Jurkat, Clone E6-1 (cell line): ENCODE results near the gene FAM114A1. TPM values are rescaled to one million over a fixed set of nuclear protein-coding genes. Genes with fewer than 3 reads are reported as not detected.

Experiments
- DNase-seq: peaks from one replicate; pipeline ENCODE4 v3.0.0-alpha.2; 2011; ENCODE audit warnings: low read depth, low spot score
- H3K4me3 ChIP-seq: 2 replicates; pipeline ENCODE4 v1.5.1; 2011; ENCODE audit warnings: mild to moderate bottlenecking, low read length, control low read depth, moderate library complexity
- polyA plus RNA-seq: library from polyadenylated mRNA; unstranded; fragments of >200 nt; gene quantifications from one replicate; pipeline ENCODE4 v1.2.1, GENCODE V29; 2012; ENCODE audit warnings: missing spikeins; ENCODE audit not compliant: insufficient read length, insufficient read depth

FAM114A1 gene
- polyA plus RNA-seq = not detected

DNA sequence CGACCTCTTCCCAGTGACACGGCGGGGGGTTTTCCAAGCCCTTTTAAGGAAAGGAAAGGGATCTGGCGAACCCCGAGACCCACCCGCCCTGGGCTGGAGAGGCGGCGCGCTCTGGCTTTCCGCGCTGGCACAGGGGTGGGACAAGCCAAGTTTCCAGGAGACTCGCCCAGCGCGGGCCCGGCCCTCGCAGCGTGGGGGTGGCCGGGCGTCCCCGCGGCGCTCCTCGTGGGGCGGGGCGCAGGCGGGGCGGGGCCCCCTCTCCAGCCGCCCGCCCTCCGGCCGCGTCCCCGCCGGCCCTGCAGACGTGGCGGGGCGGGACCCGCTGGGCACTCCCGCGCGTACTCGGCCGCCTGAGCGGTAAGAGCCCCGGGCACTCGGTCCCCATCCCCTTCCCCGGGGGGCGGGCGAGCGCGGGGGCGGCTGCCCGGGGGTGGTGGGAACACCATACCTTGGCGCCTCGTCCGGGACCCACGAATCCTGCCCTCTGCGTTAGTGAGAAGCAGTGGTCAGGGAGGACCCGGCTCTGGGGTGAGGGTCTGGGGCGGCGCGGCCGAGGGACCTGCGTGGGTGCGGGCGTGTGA is at the start of gene FAM114A1:
FAM114A1 (plus strand) TSS at position 329 of the 581 bp plus-strand sequence. CDS start 10,273 bp downstream, outside the sequence.
- DNase-seq = no peak

GRCh38 chr4:38818441-38818976 is 49.1 kb upstream of the FAM114A1 start:
- no peak overlapping the region for H3K4me3 ChIP-seq
- no peak for DNase-seq

More for the DNA sequence above, at the start of gene FAM114A1:
- H3K4me3 ChIP-seq = no peak within 1 kb of the TSS

DNA sequence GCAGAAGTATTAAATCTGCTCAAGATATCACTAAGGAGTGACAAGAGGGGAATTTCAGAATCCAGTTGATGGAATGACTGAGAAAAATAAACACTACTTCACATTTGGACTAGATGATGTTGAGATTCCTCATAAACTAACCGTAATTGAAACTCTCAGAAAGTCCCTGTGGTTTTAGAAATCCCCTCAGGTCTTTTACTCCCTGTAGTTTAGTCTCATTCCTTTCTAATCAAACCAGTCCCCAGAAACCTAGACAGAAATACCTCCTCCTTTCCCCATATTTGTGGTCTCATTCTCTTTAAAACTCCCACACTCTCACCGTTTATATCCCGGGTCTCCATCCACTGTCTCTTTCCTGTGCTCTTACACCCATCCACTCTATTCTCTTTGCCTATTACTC is 48.0 kb upstream of the FAM114A1 start:
- H3K4me3 ChIP-seq = no peak overlapping the region
- DNase-seq = no peak

- no peak for DNase-seq
- H3K4me3 ChIP-seq = no peak overlapping the region
These were observed 47.1 kb upstream of the FAM114A1 start for GRCh38 chr4:38820329-38821061.

GRCh38 chr4:38821739-38822138 is 45.9 kb upstream of the FAM114A1 start:
- H3K4me3 ChIP-seq = no peak overlapping the region
- DNase-seq = no peak

DNA sequence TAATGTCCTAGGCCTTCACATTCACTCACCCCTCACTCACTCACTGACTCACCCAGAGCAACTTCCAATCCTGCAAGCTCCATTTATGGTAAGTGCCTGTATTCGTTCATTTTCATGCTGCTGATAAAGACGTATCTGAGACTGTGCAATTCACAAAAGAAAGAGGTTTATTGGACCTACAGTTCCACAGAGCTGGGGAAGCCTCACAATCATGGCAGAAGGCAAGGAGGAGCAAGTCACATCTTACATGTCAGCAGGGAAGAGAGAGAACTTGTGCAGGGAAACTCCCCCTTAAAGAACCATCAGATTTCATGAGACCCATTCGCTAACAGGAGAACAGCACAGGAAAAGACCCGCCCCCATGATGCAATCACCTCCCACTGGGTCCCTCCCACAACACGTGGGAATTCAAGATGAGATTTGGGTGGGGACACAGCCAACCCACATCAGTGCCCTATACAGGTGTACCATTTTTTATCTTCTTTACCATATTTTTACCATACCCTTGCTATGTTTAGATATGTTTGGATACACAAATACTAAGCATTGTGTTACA is 44.8 kb upstream of the FAM114A1 start:
- H3K4me3 ChIP-seq = no peak overlapping the region
- DNase-seq = no peak

DNA sequence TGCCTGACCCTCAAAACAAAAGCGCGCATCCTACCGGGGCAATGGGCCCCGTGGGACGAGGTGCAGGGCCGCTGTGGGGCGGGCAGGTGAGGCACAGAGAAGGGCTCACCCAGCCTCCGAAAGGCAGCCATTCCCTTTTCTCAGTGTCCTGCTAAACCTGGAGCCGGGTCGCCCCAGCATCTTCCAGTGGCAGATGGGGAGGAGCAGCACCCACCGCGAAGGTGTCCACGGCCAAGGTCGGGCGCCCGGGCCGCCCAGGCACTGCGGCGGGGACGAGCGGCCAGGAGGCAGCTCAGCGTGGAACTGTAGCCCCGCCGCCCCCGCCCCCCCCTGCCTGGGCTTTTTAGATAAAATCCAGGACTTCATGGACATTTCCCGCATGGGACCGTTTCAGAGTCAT is 43.8 kb upstream of the FAM114A1 start:
- no peak for DNase-seq
- H3K4me3 ChIP-seq = no peak overlapping the region

DNA sequence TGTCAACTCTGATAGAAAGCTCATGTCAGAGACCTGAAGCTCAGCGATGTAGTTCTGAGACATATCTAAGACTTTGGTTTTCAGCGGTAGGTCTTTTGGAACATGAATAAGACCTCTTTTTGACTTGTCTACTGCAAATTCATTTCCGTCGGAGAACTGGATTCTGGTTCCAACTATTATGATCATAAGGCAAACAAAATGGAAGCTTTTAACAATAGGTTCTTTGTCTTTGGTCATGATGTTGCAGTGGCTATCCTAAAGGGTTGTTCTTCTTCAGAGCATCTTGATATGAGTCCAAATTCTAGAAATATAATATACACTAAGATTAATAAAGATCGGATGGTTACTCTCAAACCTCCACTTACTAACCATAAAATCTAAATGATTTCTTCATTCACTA is 38.4 kb upstream of the FAM114A1 start:
- H3K4me3 ChIP-seq = no peak overlapping the region
- DNase-seq = no peak

- DNase-seq = no peak
- H3K4me3 ChIP-seq = no peak overlapping the region
These were observed 36.0 kb upstream of the FAM114A1 start for GRCh38 chr4:38831653-38832052.

DNA sequence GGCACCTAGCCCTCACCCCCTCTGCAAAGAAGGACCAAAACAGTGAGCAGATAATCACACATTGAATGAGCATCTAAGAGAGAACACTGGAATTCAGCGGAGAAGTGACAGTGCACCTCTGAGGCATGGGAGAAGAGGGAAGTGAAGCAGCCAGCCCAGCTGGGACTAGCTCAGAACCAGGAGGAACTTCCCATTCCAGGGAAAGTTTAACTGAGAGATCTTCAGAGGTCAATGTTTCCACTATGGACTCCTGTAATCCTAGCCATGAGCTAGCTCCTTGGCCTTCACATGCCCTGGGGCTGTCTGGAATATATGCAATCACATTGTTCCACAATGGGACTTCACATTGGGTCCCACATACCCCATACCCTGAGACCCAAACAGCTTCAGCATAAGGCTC is 35.4 kb upstream of the FAM114A1 start:
- no peak for DNase-seq
- H3K4me3 ChIP-seq = no peak overlapping the region

DNA sequence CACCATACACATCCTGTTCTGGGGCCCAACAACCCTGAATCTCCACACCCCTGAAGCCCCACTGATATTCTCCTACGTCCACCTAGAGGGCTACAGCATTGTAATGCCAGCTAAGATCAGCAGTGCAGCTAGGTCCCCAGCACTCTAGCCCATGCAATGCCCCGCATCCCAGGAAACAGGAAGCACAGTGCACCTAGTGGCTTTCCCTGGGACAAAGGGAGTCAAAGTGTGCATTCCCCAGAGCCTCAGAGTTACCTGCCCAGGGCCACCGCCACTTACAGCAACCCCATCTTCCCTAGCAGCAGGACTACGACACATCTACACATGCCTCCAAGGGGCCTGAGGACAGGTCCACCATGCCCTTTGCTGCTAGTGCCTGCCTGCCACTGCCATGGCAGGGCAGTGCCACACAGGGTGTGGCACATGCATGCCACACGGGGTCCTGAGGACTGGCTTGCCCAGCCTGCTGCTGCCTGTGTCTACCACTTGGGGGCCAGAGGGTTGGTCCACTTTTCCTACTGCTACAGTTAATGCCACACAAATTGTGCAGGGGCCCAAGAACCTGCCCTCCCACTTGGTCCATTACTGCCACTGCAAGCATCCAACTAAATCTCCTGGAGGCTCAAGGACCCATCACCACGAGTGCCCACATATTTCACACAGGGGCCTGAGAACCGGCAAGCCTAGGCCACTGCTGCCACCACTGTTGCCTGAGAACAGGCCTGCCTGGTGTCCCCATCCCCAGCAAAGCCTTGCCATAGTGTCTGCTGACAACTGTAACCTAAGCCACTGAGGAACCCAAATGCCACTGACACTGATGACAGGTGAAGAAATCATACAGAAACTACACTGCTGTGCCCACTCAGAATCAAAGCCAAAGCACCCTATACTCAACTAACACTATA is 34.7 kb upstream of the FAM114A1 start:
- no peak for DNase-seq
- no peak overlapping the region for H3K4me3 ChIP-seq

GRCh38 chr4:38834570-38834969 is 33.0 kb upstream of the FAM114A1 start:
- H3K4me3 ChIP-seq = no peak overlapping the region

GRCh38 chr4:38837334-38837733 is 30.3 kb upstream of the FAM114A1 start:
- no peak for DNase-seq
- no peak overlapping the region for H3K4me3 ChIP-seq

More at GRCh38 chr4:38834570-38834969, 33.0 kb upstream of the FAM114A1 start:
- DNase-seq = no peak

DNA sequence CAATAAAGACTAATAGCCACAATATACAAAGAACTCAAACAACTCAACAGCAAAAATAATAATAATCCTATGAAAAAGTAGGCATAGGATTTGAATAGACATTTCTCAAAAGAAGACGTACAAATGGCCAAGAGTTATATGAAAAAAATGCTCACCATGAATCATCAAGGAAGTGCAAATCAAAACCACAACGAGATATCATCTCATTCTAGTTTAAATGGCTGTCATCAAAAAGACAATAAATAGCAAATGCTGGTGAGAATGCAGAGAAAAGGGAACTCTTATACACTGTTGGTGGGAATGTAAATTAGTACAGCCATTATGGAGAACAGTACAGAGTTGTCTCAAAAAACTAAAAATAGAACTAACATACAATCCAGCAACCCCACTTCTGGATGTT is 29.8 kb upstream of the FAM114A1 start:
- no peak for DNase-seq
- no peak overlapping the region for H3K4me3 ChIP-seq

DNA sequence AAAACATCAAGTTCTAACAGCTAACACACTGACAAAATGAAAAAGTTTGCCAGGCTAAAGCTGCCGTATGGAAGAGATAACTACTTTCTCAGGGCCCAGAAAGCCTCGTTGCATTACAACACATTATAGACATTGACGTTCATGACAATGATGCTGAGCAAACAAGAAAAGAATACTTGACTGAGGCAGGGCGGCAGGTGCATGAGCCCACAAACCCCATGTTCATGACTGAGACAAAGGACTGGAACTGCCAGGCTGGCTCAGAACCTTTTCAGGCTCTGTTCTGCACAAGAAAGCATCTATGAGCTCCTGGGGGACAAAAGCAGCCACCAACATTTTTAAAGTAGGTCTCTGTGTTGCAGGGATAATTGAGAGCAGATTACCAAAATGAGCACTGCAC is 24.6 kb upstream of the FAM114A1 start:
- no peak for DNase-seq

DNA sequence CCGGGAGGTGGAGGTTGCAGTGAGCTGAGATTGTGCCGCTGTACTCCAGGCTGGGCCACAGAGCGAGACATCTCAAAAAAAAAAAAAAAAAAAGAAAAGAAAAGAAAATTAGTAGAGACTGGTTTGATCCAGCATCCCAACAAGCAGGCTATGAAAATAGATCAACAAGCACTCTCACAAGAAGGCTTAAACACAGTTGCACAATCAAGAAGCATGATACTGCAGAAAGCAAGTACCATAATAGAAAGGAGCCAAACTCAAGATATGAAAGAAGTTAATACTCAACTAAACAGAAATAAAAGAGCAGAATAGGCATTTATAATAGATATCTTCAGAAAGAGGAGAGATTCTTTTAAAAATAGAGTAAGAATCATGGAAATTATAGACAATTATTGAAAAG is 21.6 kb upstream of the FAM114A1 start:
- H3K4me3 ChIP-seq = no peak overlapping the region
- DNase-seq = no peak

More for the DNA sequence above, 24.6 kb upstream of the FAM114A1 start:
- H3K4me3 ChIP-seq = no peak overlapping the region

- H3K4me3 ChIP-seq = no peak overlapping the region
- no peak for DNase-seq
These were observed 12.1 kb upstream of the FAM114A1 start for GRCh38 chr4:38855466-38855865.

DNA sequence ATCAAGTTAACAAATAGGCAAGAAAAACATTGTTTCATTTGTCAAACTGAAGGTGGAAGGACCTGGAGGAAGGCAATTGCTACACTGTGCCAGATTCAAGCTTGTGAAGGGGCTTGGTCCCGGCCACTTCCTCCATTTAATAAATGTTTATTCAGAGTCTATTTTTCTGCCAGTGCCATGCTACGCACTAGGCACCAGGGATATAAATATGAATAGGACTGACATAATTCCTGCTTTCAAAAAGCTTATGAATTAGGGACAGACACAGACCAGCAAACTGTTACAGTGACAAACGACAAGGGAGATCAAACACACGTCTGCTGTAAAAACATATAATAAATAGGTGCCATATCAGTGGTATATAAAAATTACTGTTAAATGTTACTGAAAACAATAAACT is 11.6 kb upstream of the FAM114A1 start:
- peak overlapping the region; percentile 35 for H3K4me3 ChIP-seq
- DNase-seq = no peak
